IPS DF 6.9 (cell line): ENCODE data around the gene HBD.
"Not testable (repeated sequence)": the region's sequence is repeated elsewhere in the genome, so short reads cannot be mapped to it uniquely, and the experiment has no call there.

ENCODE experiments used
- DNase-seq: peaks from one replicate; pipeline ENCODE4 v3.0.0-alpha.2; 2013; ENCODE audit warnings: low read depth, low spot score
- H3K27ac ChIP-seq: one replicate; pipeline ENCODE4 v1.5.1; 2013; ENCODE audit warnings: low read length, control low read depth
- H3K27me3 ChIP-seq: 2 replicates; pipeline ENCODE4 v1.6.1; 2013; ENCODE audit warnings: mild to moderate bottlenecking, low read length; ENCODE audit not compliant: control insufficient read depth, insufficient read depth
- H3K36me3 ChIP-seq: 2 replicates; pipeline ENCODE4 v1.6.1; 2013; ENCODE audit warnings: low read length; ENCODE audit not compliant: control insufficient read depth, insufficient read depth
- H3K4me1 ChIP-seq: 2 replicates; pipeline ENCODE4 v1.6.1; 2013; ENCODE audit warnings: low read length; ENCODE audit not compliant: control insufficient read depth, insufficient read depth
- H3K4me3 ChIP-seq: 2 replicates; pipeline ENCODE4 v1.5.1; 2013; ENCODE audit warnings: mild to moderate bottlenecking, low read length
- H3K9me3 ChIP-seq: 2 replicates; pipeline ENCODE4 v1.6.1; 2013; ENCODE audit warnings: low read length, inconsistent platforms; ENCODE audit not compliant: control insufficient read depth, insufficient read depth
- WGBS: extraction: QIAGEN DNeasy Blood & Tissue Kit; methylation state at CpG from one replicate; pipeline ENCODE4 v1.1.7; 2013; ENCODE audit warnings: mixed read lengths, missing lambda C conversion rate; ENCODE audit not compliant: insufficient read length, insufficient coverage; 5-methylcytosine and 5-hydroxymethylcytosine counted together

The HBD gene

GRCh38 chr11:5274395-5274794 is 40.1 kb upstream of the HBD start:
- DNase-seq: no peak
- Histone ChIP-seq H3K4me3 (no peak overlapping the region), H3K27ac (no peak overlapping the region), H3K27me3 (no peaks in the 10 kb centered on the region), H3K4me1 (no peaks in the 10 kb centered on the region), H3K36me3 (no peaks in the 10 kb centered on the region), H3K9me3 (no peaks in the 10 kb centered on the region)
- no CpG with 5 or more reads among the region's 5 CpGs for WGBS

GRCh38 chr11:5272395-5273017 is 38.2 kb upstream of the HBD start:
- WGBS: no CpG with 5 or more reads among the region's 4 CpGs
- Histone ChIP-seq H3K4me3 (no peak overlapping the region), H3K27me3 (no peaks in the 10 kb centered on the region), H3K9me3 (no peaks in the 10 kb centered on the region), H3K27ac (no peak overlapping the region), H3K4me1 (no peaks in the 10 kb centered on the region), H3K36me3 (no peaks in the 10 kb centered on the region)
- no peak for DNase-seq

- WGBS: no CpG with 5 or more reads among the region's 4 CpGs
- no peak within 1 kb of the TSS for H3K4me3 ChIP-seq
- no peaks in the 10 kb centered on the region for H3K36me3 ChIP-seq
Measured at GRCh38 chr11:5269715-5270147, 35.4 kb upstream of the HBD start, which contains the start of gene HBE1. Gene HBE1 (minus strand): TSS chr11:5269945. CDS start chr11:5269890, 55 bp downstream.

GRCh38 chr11:5267033-5267563 is 32.8 kb upstream of the HBD start:
- no CpG with 5 or more reads among the region's 2 CpGs for WGBS
- Histone ChIP-seq H3K4me3 (no peak overlapping the region), H3K27ac (no peak overlapping the region), H3K4me1 (no peaks in the 10 kb centered on the region), H3K27me3 (no peaks in the 10 kb centered on the region), H3K9me3 (no peaks in the 10 kb centered on the region), H3K36me3 (no peaks in the 10 kb centered on the region)
- no peak for DNase-seq

More at GRCh38 chr11:5269715-5270147, 35.4 kb upstream of the HBD start, which contains the start of gene HBE1:
- no peak within 1 kb of the TSS for H3K27ac ChIP-seq
- no peaks in the 10 kb centered on the region for H3K4me1 ChIP-seq
- H3K27me3 ChIP-seq: no peaks in the 10 kb centered on the region
- no peak for DNase-seq
- no peaks in the 10 kb centered on the region for H3K9me3 ChIP-seq

GRCh38 chr11:5266609-5267008 is 32.3 kb upstream of the HBD start:
- Histone ChIP-seq H3K27me3 (no peaks in the 10 kb centered on the region), H3K27ac (no peak overlapping the region), H3K36me3 (no peaks in the 10 kb centered on the region), H3K4me3 (no peak overlapping the region), H3K9me3 (no peaks in the 10 kb centered on the region), H3K4me1 (no peaks in the 10 kb centered on the region)
- no peak for DNase-seq

GRCh38 chr11:5265832-5266231 is 31.5 kb upstream of the HBD start:
- no peaks in the 10 kb centered on the region for H3K36me3 ChIP-seq
- no peak for DNase-seq

GRCh38 chr11:5258543-5259262 is 24.4 kb upstream of the HBD start:
- Histone ChIP-seq H3K9me3 (no peaks in the 10 kb centered on the region), H3K36me3 (no peaks in the 10 kb centered on the region), H3K27ac (no peak overlapping the region), H3K4me1 (peaks cover 5% of the 10 kb centered on the region), H3K27me3 (no peaks in the 10 kb centered on the region), H3K4me3 (no peak overlapping the region)
- DNase-seq: no peak
- WGBS: no CpG with 5 or more reads among the region's 7 CpGs

More at GRCh38 chr11:5265832-5266231, 31.5 kb upstream of the HBD start:
- no peak overlapping the region for H3K27ac ChIP-seq
- H3K27me3 ChIP-seq: no peaks in the 10 kb centered on the region
- WGBS: no CpG with 5 or more reads among the region's 2 CpGs
- H3K9me3 ChIP-seq: no peaks in the 10 kb centered on the region
- H3K4me3 ChIP-seq: no peak overlapping the region
- H3K4me1 ChIP-seq: no peaks in the 10 kb centered on the region

- Histone ChIP-seq H3K4me1 (peaks cover 5% of the 10 kb centered on the region), H3K27me3 (no peaks in the 10 kb centered on the region), H3K36me3 (no peaks in the 10 kb centered on the region), H3K27ac (no peak overlapping the region), H3K9me3 (no peaks in the 10 kb centered on the region), H3K4me3 (no peak overlapping the region)
- DNase-seq: peak; percentile 43
- WGBS: no CpG with 5 or more reads among the region's 2 CpGs
Measured at GRCh38 chr11:5257296-5257695, 23.0 kb upstream of the HBD start.

GRCh38 chr11:5254646-5255413 is 20.5 kb upstream of the HBD start, which contains the start of gene HBG2:
Gene HBG2 (minus strand): TSS chr11:5254781. CDS start chr11:5254728, 53 bp downstream.
- no CpG with 5 or more reads among the region's 9 CpGs for WGBS
- not testable (repeated sequence) for H3K4me1 ChIP-seq, H3K4me3 ChIP-seq, DNase-seq, H3K36me3 ChIP-seq, H3K9me3 ChIP-seq, H3K27me3 ChIP-seq, H3K27ac ChIP-seq

- not testable (repeated sequence) for H3K4me3 ChIP-seq, H3K27ac ChIP-seq, H3K4me1 ChIP-seq, DNase-seq, H3K9me3 ChIP-seq, H3K27me3 ChIP-seq, H3K36me3 ChIP-seq
- WGBS: no CpG with 5 or more reads among the region's 2 CpGs
Measured at GRCh38 chr11:5254023-5254422, 19.7 kb upstream of the HBD start.
